Vagina (tissue), 2 donors: ENCODE measurements around the gene VPS51.

Experiments
- CTCF ChIP-seq, 3 experiments: fragments of 450-650 bp in 2 of 3; fragments of 200-600 bp in 1 of 3; sonication (generic) in 1 of 3; IDR thresholded peaks; one replicate each; pipeline ENCODE4 v1.5.1; 2017 to 2019; ENCODE audit warnings: antibody characterized with exemption in 3 of 3, mild to moderate bottlenecking in 2 of 3, moderate library complexity in 2 of 3
- POLR2A ChIP-seq, 2 donors: fragments of 450-650 bp; IDR thresholded peaks; one replicate each; pipeline ENCODE4 v1.6.1; 2017; ENCODE audit warnings: antibody characterized with exemption in 2 of 2, mild to moderate bottlenecking in 2 of 2, moderate library complexity in 2 of 2
- POLR2AphosphoS5 ChIP-seq, 2 donors: sonication (generic); formaldehyde crosslinking; IDR thresholded peaks; one replicate each; pipeline ENCODE4 v1.9.0; 2017; ENCODE audit warnings: antibody characterized with exemption in 2 of 2, mild to moderate bottlenecking in 2 of 2, low read depth in 1 of 2; ENCODE audit not compliant: insufficient read depth in 1 of 2

- TF ChIP-seq CTCF (IDR thresholded peaks at IDR 0.05) (no peak), POLR2A (IDR thresholded peaks at IDR 0.05) (no peak), POLR2AphosphoS5 (IDR thresholded peaks at IDR 0.05; ENCODE audit: insufficient read depth in 1 of 2, low read depth in 1 of 2) (no peak)
Measured at GRCh38 chr11:65063532-65063931, 32.5 kb upstream of the VPS51 start.
